GM06990 (cell line): Measurements from ENCODE around the gene ELMO1.

Source experiments
- DNase-seq: peaks from one replicate; pipeline ENCODE4 v3.0.0-alpha.2; 2011; ENCODE audit not compliant: insufficient read length; ENCODE audit errors: extremely low read depth
- H3K27me3 ChIP-seq: replicated peaks from 2 replicates; pipeline ENCODE4 v1.6.0; 2011; ENCODE audit warnings: low read length; ENCODE audit not compliant: control insufficient read depth, insufficient read depth
- H3K36me3 ChIP-seq: 2 replicates; pipeline ENCODE4 v1.5.1; 2011; ENCODE audit warnings: low read length; ENCODE audit not compliant: control insufficient read depth, insufficient read depth
- H3K4me3 ChIP-seq: replicated peaks from 2 replicates; pipeline ENCODE4 v1.5.1; 2011; ENCODE audit warnings: low read depth, mild to moderate bottlenecking, control low read depth, low read length
- TF ChIP-seq, protein P1 (sequence below): IDR thresholded peaks from 2 replicates; pipeline ENCODE4 v1.5.1; 2011; ENCODE audit warnings: low read length, control low read depth, mild to moderate bottlenecking, inconsistent platforms; ENCODE audit not compliant: insufficient read depth, poor library complexity, severe bottlenecking

The ELMO1 gene

GRCh38 chr7:37425498-37425897 lies 23.2 kb downstream of the ELMO1 start:
- no peak overlapping the region for H3K4me3 ChIP-seq
- TF ChIP-seq, protein P1, sequence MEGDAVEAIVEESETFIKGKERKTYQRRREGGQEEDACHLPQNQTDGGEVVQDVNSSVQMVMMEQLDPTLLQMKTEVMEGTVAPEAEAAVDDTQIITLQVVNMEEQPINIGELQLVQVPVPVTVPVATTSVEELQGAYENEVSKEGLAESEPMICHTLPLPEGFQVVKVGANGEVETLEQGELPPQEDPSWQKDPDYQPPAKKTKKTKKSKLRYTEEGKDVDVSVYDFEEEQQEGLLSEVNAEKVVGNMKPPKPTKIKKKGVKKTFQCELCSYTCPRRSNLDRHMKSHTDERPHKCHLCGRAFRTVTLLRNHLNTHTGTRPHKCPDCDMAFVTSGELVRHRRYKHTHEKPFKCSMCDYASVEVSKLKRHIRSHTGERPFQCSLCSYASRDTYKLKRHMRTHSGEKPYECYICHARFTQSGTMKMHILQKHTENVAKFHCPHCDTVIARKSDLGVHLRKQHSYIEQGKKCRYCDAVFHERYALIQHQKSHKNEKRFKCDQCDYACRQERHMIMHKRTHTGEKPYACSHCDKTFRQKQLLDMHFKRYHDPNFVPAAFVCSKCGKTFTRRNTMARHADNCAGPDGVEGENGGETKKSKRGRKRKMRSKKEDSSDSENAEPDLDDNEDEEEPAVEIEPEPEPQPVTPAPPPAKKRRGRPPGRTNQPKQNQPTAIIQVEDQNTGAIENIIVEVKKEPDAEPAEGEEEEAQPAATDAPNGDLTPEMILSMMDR: no peak
- no peaks in the 10 kb centered on the region; the same call in 1 of the 2 replicates for H3K27me3 ChIP-seq
- no peak for DNase-seq
- no peaks in the 10 kb centered on the region for H3K36me3 ChIP-seq

DNA sequence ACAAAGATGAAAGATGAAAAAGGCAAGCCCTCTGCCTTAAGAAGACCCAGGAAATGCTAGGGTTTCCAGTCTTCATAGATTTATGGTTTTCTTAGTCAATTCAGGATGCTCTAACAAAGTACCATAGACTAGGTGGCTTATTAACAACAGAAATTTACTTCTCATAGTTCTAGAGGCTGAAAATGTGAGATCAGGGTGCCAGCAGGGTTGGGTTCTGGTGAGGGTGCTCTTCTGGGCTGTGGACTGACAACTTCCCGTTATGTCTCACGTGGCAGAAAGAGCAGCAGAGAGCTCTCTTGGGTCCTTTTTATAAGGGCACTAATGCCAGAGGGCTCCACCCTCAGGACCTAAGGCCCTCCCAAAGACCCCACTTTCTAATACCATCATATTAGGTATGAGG lies 23.7 kb downstream of the ELMO1 start:
- no peaks in the 10 kb centered on the region for H3K36me3 ChIP-seq
- no peak for DNase-seq
- H3K4me3 ChIP-seq: no peak overlapping the region
- TF ChIP-seq, protein P1: no peak
- no peaks in the 10 kb centered on the region; the same call in 1 of the 2 replicates for H3K27me3 ChIP-seq

DNA sequence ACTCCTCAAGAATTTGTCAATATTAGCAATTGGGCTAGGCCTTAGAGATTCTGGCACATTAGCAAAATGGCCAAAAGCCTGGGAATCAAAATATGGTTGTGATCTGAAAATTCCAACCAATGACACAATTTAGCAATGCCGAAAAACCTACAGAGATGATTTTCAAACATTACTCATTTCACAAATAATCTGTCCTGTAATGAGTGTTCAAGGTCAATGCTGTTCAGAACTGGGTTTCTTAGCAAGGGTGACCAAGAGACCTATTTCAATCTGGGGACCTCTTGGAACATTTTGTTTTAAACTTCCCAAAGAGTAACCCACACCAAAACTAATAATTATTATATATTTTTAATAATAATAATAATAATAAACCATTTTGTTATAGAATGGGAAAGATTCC lies 24.1 kb downstream of the ELMO1 start:
- DNase-seq: no peak

GRCh38 chr7:37421861-37422500 lies 26.7 kb downstream of the ELMO1 start:
- DNase-seq: no peak
- TF ChIP-seq, protein P1: no peak
- H3K36me3 ChIP-seq: no peaks in the 10 kb centered on the region
- H3K27me3 ChIP-seq: no peaks in the 10 kb centered on the region; the same call in 1 of the 2 replicates
- no peak overlapping the region for H3K4me3 ChIP-seq

More for the DNA sequence above, 24.1 kb downstream of the ELMO1 start:
- H3K27me3 ChIP-seq: no peaks in the 10 kb centered on the region; the same call in 1 of the 2 replicates
- TF ChIP-seq, protein P1: no peak
- H3K4me3 ChIP-seq: no peak overlapping the region
- H3K36me3 ChIP-seq: no peaks in the 10 kb centered on the region

DNA sequence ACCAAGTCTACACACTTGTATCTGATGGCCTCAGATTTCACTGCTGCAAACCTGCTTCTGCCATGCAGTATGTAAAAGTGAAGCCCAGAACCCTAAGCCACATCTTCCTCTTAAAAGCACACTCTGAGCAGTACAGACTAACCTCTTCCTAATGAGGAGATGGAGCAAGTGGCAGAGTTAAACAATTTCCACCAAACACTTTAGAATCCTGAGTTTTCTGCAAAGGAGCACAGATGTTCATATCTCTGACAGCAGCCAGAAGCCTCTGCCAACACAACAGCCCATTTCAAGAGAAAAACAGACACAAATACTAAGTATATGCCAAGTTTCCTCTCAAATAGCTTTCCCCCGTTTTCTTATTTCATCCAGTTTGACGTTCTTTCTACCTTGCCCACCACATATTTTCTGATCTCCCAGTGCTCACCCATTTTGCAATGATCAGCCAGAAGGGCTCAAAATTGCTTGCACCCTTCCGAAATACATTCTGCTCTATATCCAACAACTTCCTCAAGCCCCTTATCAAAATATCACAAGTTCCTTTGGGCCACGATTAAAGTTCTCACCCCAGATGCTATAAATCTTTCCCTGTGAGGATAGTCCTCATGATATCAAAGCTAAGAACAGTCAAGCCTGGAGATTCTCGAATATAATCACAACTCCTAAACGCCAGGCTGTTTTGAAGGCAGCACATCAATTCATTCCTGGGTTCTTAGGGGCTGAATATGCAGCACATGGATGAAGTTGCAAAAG lies 27.5 kb downstream of the ELMO1 start:
- DNase-seq: no peak
- TF ChIP-seq, protein P1: no peak
- Histone ChIP-seq H3K36me3 (no peaks in the 10 kb centered on the region), H3K4me3 (no peak overlapping the region), H3K27me3 (no peaks in the 10 kb centered on the region; the same call in 1 of the 2 replicates)
